HG03139 (cell line): ENCODE data around the gene ANKRD23.
A peak's percentile ranks its signal among the peaks of the same experiment; 100 is the strongest.
"Not testable (repeated sequence)": the region's sequence is repeated elsewhere in the genome, so short reads cannot be mapped to it uniquely, and the experiment has no call there.

Experiments used
- ATAC-seq: cut with Tn5 transposase; IDR thresholded peaks from one replicate; pipeline ENCODE4 v1.9.1; 2021; ENCODE audit not compliant: unreplicated experiment

The ANKRD23 gene

GRCh38 chr2:96801005-96801785 lies 42.6 kb downstream of the ANKRD23 start:
- peak; percentile 62 for ATAC-seq

- no peak for ATAC-seq
Observed at GRCh38 chr2:96800061-96801004, 43.5 kb downstream of the ANKRD23 start.

- ATAC-seq, result no peak
Observed at GRCh38 chr2:96799623-96799935, 44.2 kb downstream of the ANKRD23 start.

- ATAC-seq, result no peak
Observed at GRCh38 chr2:96798733-96799622, 44.8 kb downstream of the ANKRD23 start.

- no peak for ATAC-seq
Observed at GRCh38 chr2:96797066-96797625, 46.7 kb downstream of the ANKRD23 start.

- ATAC-seq, result not testable (repeated sequence)
Observed at GRCh38 chr2:96796497-96796896, 47.3 kb downstream of the ANKRD23 start.

GRCh38 chr2:96795076-96795475 lies 48.7 kb downstream of the ANKRD23 start:
- no peak for ATAC-seq

GRCh38 chr2:96792772-96793749 lies 50.8 kb downstream of the ANKRD23 start:
- no peak for ATAC-seq

GRCh38 chr2:96789245-96789617 lies 54.6 kb downstream of the ANKRD23 start:
- ATAC-seq, result no peak

GRCh38 chr2:96788442-96789244 lies 55.2 kb downstream of the ANKRD23 start:
- ATAC-seq, result no peak
